ENCODE results near the gene LYPD6B.

Gene LYPD6B

GRCh38 chr2:149047118-149047517 is 8.6 kb downstream of the LYPD6B start:
- DNase-seq: no peak

DNA sequence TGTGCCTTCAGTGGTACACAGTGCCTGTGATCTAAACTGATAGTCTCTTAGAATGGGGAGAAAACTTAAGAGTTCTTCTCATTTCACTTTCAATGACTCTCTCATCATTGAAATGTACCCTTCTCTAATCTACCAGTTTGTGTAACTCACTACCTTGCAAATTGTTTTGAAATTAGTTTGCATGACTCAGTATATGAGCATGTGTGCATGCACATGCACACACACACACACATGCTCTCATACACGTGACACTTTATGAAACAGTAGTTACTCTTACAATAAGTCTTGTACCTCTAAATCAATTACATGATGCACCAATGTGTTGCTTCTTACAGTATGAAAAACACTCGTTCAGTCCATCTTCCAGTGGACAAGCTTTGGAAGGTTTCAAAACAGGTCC is 10.6 kb downstream of the LYPD6B start:
- no peak for DNase-seq

DNA sequence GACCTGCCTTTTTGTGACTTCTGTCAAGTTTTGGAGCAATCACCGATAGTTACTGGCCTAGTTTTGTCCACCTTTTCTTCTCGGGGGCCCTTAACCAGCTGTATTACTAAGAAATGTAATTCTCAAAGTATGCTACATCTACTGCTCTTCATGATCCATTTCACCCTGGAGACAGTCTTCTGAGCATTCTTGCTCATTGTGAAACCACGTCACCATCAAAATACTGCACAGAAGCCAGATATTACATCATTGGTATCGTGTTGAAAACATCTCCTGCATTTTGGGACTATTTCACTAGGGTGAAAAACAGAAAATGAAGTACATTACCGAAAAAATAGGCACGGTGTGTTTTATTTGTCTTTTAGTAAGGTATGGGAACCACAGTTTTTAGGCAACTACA is 11.7 kb downstream of the LYPD6B start:
- no peak for DNase-seq

DNA sequence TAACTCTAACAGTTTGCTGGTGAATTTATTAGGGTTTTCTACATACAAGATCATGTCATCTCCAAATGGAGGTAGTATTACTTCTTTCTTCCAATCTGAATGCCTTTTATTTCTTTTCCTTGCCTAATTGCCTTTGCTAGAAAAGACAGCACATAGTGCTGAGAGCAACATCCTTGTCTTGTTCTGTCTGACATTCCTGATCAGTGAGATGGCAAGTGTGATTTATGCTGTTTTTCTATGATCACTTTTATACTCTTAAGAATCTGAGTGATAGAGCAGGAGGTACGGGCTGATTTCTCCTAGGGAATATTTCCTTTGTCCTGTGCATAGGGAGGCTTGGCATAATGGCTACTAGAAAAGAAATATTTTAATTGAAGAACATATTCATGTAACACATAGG is 17.3 kb downstream of the LYPD6B start:
- peak; percentile 35 for DNase-seq

GRCh38 chr2:149056541-149057255 is 18.2 kb downstream of the LYPD6B start:
- no peak for DNase-seq

- DNase-seq: no peak
Measured at GRCh38 chr2:149057401-149057800, 18.9 kb downstream of the LYPD6B start.

DNA sequence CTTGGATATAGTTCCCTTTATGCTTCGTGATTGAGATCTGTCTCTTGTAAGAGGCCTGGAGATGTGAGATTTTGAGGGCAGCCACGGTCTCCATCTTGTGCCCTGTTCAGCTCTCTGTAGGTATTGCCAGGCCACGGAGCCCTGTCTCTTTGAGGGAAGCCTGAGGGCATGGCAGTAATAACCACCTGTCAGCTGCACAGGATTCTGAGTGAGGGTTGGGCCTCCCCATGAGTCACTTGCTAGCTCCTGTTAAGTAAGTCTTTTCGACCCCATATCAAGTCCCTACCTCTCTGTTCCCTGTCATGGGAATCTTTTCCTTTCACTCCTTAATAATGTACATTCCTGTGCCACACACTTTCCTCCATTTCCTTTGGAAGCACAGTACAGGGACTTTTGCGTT is 20.4 kb downstream of the LYPD6B start:
- no peak for DNase-seq

DNA sequence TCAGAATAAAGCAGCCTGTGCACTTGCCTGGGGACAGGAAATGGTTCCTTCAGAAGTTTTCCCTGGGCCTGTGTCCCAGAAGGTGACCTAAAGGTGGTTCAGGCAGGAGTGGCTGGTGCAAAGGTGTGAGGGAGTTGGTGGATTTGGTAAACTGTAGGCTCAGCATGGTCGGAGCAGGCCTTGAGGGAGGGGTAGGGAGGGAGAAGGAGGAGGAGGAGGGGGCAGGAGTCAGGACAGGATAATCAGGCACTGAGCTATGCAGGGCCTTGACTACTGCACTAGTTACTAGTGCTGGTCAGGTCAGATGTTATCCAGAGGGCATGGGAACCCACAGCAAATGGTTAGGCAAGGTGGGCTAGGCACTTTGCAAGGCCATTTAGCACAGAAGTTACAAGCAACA is 21.3 kb downstream of the LYPD6B start:
- DNase-seq: no peak

DNA sequence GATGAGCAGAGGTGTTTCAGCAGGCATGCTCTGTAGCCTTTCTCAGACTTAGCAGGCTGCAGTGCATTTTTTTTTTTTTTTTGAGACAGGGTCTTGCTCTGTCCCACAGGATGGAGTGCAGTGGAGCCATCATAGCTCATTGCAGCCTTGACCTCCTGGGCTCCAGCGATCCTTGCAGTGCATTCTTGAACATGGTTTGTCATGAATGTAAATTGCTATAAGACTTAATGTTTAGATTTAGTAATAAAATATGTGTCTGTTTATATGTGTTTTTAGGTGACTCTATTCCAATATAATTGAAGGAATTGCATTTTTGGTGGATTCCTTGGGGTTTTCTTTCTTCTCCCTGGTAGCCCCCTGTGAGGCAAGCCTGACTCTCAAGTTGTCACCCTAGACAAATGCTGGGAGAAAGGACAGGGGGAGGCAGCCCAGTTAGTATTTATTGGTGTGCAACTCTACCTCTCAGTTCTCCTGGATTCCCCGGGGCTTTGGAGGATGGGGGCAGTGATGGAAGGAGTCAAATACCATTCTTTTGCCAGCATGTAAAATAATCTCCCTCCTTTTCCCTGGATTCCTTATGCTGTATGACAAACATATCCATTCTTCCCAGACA is 22.7 kb downstream of the LYPD6B start:
- no peak for DNase-seq

DNA sequence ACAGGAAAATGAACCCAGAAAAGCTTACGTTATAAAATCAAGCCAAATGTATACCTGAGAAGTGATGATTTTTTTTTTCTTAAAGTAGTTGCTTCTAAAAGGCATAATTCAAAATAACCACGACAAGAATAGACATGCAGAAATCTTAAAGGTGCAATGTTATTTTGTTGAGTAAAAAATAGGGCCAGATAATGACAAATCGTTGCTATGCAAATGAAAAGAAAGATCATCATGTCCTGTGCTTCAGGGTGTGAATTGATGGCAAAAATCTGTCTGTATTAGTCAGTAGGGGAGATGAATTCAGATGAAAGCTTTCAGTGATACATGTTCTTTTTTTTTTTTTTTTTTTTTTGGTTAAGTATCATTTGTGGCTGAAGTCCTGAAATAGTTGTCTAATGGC is 24.0 kb downstream of the LYPD6B start:
- DNase-seq: no peak

- no peak for DNase-seq
Measured at GRCh38 chr2:149063177-149063576, 24.7 kb downstream of the LYPD6B start.

- no peak for DNase-seq
Measured at GRCh38 chr2:149064365-149064841, 25.9 kb downstream of the LYPD6B start.

- no peak for DNase-seq
Measured at GRCh38 chr2:149064856-149065630, 26.5 kb downstream of the LYPD6B start.

- no peak for DNase-seq
Measured at GRCh38 chr2:149068225-149068995, 29.9 kb downstream of the LYPD6B start.

GRCh38 chr2:149068996-149069888 is 30.7 kb downstream of the LYPD6B start:
- no peak for DNase-seq

- no peak for DNase-seq
Measured at GRCh38 chr2:149070681-149071320, 32.3 kb downstream of the LYPD6B start.

- no peak for DNase-seq
Measured at GRCh38 chr2:149075105-149075504, 36.6 kb downstream of the LYPD6B start.

- no peak for DNase-seq
Measured at GRCh38 chr2:149075853-149076252, 37.4 kb downstream of the LYPD6B start.

- DNase-seq: peak; percentile 66
Measured at GRCh38 chr2:149076863-149077412, 38.4 kb downstream of the LYPD6B start.

DNA sequence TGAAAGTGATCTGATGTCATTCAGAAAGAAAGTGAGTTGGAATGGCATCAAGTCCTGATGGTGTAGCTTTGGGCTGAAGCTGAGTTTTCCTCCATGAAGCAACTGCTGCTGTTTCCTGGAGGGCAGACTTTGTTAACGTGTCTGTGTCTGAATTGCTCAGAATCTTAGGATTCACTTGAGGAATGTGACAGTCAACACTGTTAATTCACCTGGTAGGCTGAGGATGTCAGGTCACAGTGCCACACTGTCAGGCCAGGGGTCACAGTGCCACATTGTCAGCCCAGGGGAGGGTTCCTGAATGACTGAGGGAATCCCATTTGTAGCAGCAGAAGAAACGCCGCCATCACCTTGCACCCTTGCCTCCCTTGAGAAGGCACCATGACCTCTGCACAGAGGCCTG is 39.4 kb downstream of the LYPD6B start:
- no peak for DNase-seq

DNA sequence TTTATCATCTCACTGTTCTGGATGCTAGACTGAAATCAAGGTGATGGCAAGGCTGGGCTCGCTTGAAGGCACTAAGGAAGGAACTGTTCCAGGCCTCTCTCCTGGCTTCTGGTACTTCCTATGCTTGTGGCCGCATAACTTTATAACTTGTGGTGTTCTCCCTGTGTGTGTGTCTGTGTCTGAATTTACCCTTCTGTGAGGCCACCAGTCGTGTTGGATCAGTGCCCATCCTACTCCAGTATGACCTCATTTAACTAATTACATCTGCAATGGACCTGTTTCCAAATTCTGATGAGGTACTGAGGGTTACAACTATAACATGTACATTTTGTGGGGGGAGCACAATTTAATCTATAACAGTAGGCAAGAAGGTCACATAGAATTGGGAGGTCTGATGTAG is 41.6 kb downstream of the LYPD6B start:
- DNase-seq: no peak
